Measurements from ENCODE around the gene C11orf42.
"Not testable (repeated sequence)": the region's sequence is repeated elsewhere in the genome, so short reads cannot be mapped to it uniquely, and the experiment has no call there.

The C11orf42 gene

DNA sequence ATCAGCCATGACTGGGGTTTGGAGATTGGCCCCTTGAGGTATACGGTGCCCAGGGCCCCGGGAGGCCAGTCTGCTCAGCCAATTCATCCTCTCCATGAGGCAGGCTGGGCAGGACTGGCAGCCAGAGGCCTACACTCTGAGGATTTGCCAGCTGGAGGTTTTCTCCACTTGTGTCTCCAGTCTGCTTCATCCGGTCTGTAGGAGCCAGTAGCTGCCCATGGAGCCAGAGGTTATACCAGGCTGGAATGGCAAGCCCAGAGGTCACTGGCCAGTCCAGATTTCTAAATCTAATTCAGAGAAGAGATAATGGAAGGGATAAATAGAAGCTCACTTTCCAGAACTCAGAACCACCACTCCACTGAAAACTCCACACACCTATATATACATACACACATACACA, 19.1 kb downstream of the C11orf42 start:
- DNase-seq, result no peak

DNA sequence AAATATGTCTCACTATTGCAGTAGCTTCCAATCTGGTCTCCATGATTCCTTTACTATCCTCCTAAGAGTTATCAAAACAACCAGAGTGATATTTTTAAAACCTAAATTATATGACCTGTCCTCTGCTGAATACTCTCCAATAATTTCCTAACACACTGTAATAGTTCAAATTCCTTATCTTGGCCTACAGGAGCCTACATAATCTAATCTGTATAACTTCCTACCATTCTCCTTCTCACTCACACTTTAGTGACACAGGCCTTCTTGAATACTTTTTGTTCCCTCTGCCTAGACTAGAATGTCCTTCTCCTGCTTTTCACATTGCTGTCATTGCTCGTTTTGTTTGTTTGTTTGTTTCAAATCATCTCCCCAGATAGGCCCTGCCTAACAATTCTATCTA, 19.7 kb downstream of the C11orf42 start:
- DNase-seq, result no peak

DNA sequence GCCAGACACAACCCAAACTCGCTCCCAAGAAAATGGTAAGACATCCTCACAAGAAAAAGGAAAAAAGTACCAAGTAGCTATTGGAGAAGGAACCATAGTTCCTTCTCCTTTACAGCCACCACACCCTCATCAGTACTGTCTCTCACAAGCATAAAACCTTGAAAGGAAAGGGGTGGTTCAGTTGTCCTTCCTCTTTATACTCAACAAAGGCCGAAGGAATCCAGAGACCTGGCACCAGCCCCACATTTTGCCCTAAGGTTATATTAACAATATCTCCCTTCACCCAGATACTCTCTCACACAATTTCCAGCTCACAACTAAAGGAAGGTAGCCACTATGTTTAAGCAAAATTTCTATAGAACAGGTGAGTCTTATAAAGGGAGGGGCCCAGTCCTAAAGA, 20.5 kb downstream of the C11orf42 start:
- DNase-seq, result no peak

DNA sequence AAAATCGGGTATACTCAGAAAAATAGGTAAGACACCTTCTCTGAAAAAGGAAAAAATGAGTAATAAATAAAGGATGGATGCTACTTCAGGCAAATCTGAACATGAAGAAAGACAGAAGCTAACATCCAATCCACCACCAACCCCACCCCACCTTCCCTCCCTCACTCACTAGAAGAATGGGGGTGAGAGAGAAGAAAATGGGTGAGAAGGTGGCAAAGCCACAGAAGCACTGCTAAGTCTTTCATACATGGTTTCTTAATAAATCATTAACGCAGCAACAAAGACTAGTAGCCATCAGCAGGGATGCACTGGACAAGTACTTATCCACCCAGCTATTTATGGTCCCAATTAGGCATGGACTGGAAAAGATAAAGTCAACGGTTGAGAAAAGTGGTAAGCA, 23.2 kb downstream of the C11orf42 start:
- DNase-seq, result no peak

DNA sequence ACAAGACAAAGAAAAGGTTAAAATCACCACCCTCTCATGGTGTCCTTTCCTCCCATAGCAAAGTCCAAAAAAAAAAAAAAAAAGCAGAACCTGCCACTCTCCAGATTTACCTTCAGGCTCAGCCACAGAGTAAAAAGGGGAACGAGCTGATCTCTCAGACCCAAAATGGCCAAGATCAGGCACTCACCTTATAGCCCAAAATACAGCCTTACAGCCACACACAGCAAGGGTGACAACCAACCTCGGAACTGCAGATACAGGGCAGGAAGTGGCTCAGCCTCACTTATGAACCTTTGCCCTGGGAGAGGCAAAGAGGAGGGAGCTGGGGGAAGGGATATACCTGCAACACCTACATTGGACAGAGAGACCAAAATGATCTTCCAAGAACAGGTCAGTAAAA, 24.6 kb downstream of the C11orf42 start:
- DNase-seq, result no peak

DNA sequence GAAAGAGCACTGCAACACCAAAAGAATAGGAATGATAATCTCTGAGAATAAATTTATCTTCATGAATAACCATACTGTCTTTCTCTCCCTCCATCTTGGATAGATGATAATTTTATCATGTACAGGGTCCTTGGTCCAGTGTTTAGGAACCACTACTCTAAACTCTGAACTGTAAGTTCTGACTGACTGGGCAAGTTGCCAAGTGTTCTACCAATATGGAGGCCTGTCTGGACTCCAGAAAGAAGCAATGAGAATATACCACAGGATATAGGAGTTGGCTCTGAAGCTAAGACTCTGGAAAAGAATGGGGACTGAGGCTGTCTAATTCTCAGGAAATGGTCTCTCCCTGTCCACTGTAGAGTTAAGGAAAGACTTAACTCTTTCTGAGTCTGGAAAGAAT, 27.5 kb downstream of the C11orf42 start:
- DNase-seq, result no peak

DNA sequence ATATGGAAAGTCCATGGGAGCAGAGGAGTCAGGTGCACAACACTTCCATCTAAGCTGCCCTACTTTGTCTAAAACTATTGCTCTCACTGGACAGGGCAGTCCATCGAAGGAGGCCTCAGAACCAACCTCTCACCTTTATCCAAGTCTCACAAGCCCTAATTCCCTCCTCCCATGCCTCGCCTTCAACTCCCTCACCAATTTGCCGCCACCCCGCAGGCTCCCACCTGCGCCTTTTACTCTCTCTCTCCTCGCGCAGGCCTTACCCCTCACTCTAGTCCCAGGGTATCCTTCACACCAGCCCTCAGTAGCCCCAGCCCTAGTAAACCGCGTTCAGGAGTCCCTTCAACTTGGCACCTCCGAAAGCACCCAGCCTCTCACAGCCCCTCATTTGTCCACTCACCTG, 28.6 kb downstream of the C11orf42 start:
- no peak for DNase-seq

DNA sequence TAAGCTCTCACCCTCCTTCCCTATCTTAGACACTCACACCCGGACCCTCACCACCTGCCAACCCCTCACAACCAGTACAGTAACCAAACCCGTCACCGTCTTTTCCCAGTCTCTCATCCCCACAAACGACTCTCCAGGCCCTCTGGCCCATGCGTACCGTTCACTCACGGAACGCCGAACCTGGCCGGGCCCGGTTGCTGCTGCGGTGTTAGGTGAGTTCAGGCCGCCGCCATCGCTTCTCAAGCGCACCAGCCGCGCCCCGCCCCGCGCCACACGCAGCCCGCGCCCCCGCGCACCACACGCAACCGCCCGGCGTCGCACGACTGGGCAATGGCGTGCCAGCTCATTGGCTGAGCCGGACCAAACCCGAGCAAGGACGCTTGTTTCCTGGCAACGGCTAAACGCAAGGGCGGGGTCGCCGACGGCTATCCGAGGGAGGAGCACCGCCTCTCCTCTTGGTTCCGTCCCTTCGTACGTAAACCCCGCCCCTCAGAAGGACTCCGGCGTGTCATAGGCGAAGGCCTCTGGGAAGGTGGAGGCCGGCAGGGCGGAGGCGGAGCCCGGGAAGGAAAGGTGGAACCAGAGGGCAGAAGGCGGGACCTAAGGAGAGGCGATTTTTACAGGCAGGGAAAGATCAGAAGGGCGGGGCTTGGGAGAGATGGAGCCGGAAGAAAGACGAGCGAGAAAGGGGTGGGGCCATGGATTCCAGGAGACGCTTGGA, 29.2 kb downstream of the C11orf42 start, which contains the start of gene FHIP1B:
Gene FHIP1B (minus strand): TSS at position 250 of the 721 bp plus-strand sequence. CDS start 10,120 bp downstream, outside the sequence.
- peak; percentile 99 for DNase-seq

DNA sequence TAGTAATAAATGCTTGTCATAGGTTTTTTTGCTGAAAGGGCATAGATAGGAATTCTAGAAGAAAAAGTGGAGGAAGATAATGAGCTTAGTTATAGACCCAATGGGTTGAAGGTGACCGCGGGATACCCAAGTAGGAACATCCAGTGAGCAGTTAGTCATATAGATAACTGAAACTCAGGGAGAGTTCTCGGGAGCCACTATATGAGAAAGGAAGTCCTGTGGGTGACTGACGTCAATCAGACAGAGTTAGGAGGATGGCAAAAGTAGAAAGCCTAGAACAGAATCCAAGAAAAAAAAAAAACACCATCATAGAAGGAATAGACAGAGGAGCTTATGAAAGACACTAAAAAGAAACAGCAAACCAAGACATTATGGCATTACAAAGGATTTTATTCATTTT, 31.9 kb downstream of the C11orf42 start:
- no peak for DNase-seq

DNA sequence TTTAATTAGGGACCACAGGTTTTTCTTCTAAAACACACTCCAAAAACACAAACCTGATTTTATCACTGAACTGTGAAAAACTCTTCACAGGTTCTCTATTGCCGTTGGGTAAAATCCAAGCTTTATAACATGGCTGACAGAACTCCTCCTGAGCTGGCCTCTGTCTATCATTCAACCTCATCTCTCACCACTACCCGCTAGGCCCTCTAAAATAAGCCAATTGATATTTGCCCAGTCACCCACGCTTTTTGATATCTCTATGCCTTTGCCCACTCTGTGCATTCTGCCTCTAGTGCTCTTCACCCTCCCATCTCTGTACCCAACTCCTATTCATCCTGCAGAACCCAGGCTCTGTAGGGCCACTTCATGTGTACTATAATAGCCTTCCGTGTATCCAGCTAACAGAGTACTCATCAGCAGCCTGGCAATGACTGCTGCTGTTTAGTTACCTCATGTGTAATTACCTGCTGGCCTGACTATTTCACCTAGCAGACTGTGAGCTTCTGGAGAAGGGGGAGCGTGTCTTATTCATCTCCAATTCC, 32.5 kb downstream of the C11orf42 start:
- no peak for DNase-seq

DNA sequence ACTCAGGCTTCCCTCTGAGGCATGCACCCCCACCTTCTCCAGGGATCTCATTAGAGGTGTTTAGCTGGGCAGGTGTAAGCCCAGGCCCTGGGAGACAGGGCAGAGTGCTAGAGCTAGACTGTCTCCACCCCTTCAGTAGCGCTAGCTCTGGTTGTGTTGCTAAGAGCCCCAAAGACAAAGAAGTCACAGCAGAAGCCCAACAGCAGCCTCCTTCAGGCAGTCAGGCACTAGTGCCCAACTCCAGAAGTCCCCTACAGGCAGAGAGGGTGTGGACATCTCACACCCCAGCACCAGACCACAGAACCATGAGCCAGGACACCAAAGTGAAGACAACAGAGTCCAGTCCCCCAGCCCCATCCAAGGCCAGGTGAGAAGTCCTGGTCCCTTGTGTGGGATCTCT, 33.5 kb downstream of the C11orf42 start, which contains the start of gene CNGA4:
Gene CNGA4 (plus strand): TSS at position 188 of the 400 bp plus-strand sequence. CDS start 118 bp downstream, at position 306.
- DNase-seq, result no peak

DNA sequence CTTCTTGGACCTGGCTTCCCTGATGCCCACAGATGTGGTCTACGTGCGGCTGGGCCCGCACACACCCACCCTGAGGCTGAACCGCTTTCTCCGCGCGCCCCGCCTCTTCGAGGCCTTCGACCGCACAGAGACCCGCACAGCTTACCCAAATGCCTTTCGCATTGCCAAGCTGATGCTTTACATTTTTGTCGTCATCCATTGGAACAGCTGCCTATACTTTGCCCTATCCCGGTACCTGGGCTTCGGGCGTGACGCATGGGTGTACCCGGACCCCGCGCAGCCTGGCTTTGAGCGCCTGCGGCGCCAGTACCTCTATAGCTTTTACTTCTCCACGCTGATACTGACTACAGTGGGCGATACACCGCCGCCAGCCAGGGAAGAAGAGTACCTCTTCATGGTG, 34.8 kb downstream of the C11orf42 start:
- DNase-seq, result no peak

DNA sequence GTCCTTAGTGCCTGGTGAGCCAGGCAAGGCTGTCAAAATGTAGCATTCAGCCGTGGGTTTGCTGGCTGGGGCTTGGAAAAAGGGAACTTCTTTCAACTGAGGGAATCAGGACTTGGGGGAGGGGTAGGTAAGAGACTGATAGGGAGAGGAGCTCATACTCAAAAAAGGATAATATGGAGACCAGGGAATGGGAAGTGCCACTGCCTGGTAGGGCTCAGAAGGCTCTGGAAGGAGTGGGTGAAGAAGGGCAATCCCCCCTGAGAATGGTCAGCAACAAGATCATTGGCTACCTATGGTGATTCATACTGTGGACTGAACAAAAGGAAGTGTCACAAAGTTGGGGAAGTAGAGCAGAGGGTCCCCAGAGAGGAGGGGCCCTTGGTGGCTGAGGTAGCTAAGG, 35.4 kb downstream of the C11orf42 start:
- no peak for DNase-seq

DNA sequence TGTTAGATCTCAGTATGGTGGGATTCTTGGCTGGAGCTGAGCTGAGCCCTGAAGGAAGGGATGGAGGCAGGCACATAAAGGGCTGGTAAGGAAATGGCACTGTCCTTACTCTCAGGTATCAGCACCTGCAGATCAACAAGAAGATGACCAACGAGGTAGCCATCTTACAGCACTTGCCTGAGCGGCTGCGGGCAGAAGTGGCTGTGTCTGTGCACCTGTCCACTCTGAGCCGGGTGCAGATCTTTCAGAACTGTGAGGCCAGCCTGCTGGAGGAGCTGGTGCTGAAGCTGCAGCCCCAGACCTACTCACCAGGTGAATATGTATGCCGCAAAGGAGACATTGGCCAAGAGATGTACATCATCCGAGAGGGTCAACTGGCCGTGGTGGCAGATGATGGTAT, 36.0 kb downstream of the C11orf42 start:
- DNase-seq, result no peak

DNA sequence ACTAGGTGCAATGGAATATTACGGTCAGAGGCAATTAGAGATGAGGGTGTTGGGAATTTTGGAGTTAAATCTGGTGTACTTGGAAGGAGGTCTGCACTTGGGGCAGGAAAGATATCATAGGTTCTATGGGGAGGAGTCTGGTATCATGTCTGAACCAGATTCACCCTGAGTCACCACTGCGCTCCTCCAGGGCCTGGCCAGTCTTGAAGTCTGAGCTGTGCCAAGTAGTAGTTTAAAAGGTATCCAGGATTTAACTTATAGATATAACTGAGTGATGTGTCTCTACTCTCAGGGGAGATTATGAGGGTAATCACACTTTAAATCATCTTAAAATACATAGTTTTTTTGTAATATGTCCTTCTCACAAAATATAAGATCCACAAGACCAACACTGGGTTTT, 40.2 kb downstream of the C11orf42 start:
- DNase-seq, result no peak

DNA sequence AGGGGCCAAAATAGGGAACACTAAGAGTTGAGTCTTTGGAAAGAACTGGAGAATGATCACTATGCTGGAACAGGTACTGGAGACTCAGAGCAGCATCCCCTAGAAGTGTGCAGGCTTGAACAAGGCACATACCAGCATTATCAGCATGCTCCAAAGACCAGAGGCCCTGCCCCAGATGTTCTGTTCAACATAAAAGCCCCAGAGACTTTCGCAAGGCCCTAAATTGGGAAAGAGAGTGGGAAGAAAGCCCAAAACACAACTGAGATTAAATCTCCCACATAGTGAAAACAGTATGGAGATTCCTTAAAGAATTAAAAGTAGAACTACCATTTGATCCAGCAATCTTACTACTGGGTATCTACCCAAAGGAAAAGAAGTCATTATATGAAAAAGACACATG, 42.9 kb downstream of the C11orf42 start:
- DNase-seq, result no peak

DNA sequence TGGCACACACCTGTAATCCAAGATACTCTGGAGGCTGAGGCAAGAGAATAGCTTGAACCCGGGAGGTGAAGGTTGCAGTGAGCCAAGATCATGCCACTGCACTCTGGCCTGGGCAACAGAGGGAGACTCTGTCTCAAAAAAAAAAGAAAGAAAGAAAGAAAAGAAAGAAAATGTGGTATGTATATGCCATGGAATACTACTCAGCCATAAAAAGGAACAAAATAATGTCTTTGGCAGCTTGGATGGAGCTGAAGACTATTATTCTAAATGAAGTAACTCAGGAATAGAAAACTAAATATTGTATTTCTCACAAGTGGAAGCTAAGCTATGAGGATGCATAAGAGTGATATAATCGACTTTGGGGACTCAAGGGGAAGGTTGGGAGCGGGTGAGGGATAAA, 43.5 kb downstream of the C11orf42 start:
- not testable (repeated sequence) for DNase-seq

DNA sequence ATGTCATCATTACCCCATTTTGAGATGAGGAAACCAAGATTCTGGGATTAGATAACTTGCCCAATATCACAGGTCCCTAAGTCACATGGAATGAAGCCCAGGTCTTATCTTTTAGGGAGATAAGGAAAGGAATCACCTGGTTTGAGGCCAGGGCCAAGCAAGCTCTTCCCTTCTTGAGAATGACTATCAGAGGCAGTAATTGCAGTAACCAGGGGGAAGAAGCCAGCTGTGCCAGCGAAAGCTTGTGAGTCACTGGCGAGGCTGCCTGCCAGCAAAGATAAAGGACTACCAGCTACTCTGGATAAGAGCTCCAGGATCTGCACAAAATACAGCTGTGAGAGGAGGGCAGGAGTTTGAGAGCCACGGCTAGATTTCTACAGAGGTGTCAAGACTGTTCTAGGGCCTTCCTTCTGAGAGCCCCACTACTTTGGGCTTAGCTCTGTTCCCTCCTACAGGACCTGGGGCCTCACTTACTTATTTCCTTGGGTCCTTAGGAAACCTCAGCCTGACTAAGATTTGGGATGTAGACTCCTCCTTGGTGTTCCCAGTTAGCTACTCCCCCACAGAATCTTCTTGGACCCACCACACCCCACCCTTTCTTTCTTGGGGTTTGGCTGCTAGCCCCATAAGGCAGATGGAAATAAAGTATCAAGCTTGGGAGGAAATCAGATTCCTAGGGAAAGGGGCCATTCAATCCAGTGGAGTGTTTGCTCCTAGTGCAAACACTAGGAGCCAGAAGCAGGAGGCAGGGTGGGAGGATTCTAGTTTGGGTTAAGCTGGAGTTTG, 44.6 kb downstream of the C11orf42 start:
- no peak for DNase-seq

DNA sequence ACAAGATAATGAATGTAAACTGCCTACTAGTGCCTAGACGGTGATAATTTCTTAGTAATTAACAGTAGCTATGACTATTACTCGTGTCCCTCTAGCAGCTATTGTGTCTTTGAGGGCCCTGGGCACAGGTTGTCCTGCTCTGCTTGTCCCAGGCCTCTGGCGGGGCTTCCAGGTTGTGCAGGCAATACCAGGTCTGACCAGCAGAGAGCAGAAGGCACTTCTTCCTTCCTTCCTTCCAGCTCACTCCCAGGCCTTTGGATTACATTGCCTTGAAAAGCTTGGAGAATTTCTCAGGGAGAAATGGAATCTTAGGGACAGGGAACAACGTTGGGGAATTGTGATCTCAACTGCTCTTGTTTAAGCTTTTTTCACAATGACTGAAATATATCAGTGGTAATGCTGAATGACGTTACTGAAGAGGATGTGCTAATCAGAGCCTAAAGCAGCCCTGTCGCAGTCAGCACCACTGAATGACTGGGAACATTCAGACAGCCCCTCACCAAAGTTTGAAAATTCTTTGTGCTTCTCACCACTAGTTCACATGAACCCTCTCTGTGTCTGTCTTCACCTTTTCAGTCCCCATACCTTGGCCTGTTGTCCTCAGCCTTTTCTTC, 45.9 kb downstream of the C11orf42 start:
- peak; percentile 7 for DNase-seq

DNA sequence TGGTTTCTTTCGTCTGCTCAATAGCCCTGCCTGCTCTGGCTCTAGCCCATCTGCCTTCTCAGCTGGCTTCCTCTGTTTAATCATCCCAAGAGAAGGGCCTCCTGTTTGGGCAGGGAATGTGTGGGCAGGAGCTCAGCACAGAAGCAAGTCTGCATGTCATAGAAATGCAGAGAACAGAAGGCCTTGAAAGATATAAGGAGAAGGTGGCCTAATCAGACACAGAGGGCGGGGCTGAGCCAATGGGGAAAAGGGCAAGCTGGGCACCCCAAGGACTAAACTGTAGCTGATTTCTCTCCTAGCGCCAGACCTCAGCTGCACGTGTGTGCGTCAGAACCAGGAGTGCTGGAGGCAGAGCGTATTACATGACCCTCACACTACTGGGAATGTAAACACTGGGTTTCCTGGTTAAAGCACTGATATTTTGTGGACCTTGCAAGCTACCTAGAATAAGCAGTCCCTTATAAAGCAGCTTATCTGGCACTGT, 46.7 kb downstream of the C11orf42 start:
- DNase-seq, result no peak

DNA sequence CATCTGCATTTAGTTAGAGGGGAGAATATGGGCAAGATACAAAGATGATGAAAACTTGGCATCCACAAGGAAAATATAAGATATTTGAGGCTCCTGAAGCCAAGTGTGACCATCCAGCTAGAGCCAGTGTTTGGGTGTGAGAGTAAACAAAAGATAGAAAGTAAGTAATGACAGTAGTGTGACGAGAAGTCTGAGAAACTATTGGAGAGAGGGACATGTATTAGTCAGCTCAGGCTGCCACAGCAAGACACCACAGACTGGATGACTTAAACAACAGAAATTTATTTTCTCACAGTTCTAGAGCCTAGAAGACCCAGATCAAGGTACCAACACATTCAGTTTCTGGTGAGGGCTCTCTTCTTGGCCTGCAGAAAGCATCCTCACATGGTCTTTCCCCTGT, 47.8 kb downstream of the C11orf42 start:
- no peak for DNase-seq

DNA sequence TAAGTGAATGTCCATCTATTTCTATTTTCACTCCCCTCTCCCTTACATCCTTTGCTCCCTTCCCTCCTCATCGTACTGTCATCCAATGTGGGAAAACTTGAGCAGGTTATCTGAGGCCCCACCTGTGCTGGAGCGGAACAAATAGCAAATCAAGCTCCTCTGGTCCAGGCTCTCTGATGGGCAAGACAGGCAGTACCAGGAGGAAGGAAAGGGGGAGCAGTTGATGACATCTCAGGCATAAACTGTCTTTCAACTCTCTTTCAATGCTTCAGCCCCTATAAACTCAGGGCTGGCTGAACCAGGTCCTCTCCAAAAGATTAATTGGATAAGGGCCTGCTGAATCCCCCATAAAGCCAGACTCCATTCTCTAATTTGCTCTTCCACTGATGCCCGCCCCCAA, 52.8 kb downstream of the C11orf42 start:
- DNase-seq, result no peak

DNA sequence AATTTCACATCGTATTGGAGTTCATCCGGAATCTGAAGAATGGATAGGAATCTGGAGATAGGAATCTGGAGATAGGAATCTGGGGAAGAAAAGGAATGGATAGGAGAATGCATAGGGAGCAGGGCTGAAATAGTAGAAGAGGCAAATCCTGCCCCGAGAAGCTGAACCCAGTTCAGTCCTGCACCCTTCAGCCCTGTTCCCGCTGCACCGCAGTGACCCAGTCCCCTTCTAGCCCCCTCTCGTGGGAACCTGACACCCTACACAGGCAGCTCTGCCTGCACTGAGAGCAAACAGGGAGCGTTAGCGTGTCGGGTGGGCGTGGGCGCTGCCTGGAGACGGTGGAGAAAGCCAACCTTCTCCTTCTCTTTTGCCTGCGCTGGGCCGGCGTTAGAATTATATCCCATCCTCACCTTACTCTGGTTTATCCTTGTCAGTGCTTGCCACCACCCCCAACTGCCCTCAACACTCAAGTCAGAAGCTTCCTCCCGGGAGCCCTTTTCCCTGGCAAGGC, 53.3 kb downstream of the C11orf42 start:
- DNase-seq, result no peak
